ENCODE data around the gene PRR19.

GRCh38 chr19:42290523-42291434 is 11.2 kb upstream of the PRR19 start:
- TF ChIP-seq CTCF (IDR thresholded peaks at IDR 0.05) (peak; percentile 80), EZH2 (IDR thresholded peaks at IDR 0.05; ENCODE audit: borderline replicate concordance, insufficient read depth, low read depth, low read length, poor library complexity, severe bottlenecking) (no peak)

All from B cell (primary cell).